RWPE2 (cell line): ENCODE measurements around the gene MAPKAPK3.

Experiments
- ATAC-seq: fragments of 200-7000 bp; cut with Tn5 transposase; 3 replicates; pipeline ENCODE4 v1.9.1; 2021; ENCODE audit warnings: low read depth
- DNase-seq: peaks from one replicate; pipeline ENCODE4 v3.0.0-alpha.2; 2020; ENCODE audit warnings: low spot score
- H3K27ac ChIP-seq: fragments of 450-650 bp; 2 replicates; pipeline ENCODE4 v1.5.1; 2017; ENCODE audit warnings: mild to moderate bottlenecking; ENCODE audit not compliant: poor library complexity, severe bottlenecking
- H3K27me3 ChIP-seq: fragments of 250-450 bp; sonication (Bioruptor Pico); 2 replicates; pipeline ENCODE4 v1.5.1; 2021; ENCODE audit warnings: mild to moderate bottlenecking, moderate library complexity; ENCODE audit not compliant: insufficient read depth, poor library complexity, severe bottlenecking
- H3K36me3 ChIP-seq: fragments of 250-450 bp; sonication (Bioruptor Pico); 2 replicates; pipeline ENCODE4 v1.5.1; 2020; ENCODE audit warnings: low read depth, mild to moderate bottlenecking, moderate library complexity
- H3K4me1 ChIP-seq: fragments of 250-450 bp; sonication (Bioruptor Pico); 2 replicates; pipeline ENCODE4 v1.5.1; 2021; ENCODE audit warnings: mild to moderate bottlenecking, moderate library complexity; ENCODE audit not compliant: insufficient read depth, poor library complexity, severe bottlenecking
- H3K4me3 ChIP-seq: fragments of 250-450 bp; sonication (Bioruptor Pico); 2 replicates; pipeline ENCODE4 v1.5.1; 2021; ENCODE audit warnings: mild to moderate bottlenecking, moderate library complexity; ENCODE audit not compliant: severe bottlenecking
- H3K9me3 ChIP-seq: fragments of 250-450 bp; sonication (Bioruptor Pico); 2 replicates; pipeline ENCODE4 v1.5.1; 2021; ENCODE audit warnings: mild to moderate bottlenecking, moderate library complexity; ENCODE audit not compliant: severe bottlenecking
- TF ChIP-seq, protein P1 (sequence below): fragments of 450-650 bp; IDR thresholded peaks from one replicate; pipeline ENCODE4 v1.5.1; 2017; ENCODE audit warnings: mild to moderate bottlenecking, moderate library complexity; ENCODE audit not compliant: poor library complexity, severe bottlenecking

The MAPKAPK3 gene

DNA sequence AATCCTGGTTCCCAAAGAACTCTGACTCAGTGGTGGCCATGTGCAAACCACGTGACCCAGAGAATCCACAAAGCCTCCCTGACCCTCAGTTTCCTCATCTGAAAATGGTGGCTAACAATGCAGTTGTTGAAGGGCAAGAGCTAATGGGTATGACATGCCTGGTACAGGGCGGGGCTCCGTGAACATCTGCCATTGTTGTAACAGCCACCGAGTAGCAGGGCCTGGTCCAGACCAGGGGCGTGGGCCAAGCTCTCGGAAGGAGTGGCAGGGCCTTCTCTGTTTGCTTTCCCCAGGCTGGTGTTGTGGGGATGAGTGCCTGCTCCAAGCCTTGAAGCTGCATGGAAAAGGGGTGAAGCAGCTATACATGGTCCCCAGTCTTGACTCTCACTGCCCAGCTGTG, 13.4 kb downstream of the MAPKAPK3 start:
- H3K4me1 ChIP-seq, result peaks cover 35% of the 10 kb centered on the region
- TF ChIP-seq, protein P1, sequence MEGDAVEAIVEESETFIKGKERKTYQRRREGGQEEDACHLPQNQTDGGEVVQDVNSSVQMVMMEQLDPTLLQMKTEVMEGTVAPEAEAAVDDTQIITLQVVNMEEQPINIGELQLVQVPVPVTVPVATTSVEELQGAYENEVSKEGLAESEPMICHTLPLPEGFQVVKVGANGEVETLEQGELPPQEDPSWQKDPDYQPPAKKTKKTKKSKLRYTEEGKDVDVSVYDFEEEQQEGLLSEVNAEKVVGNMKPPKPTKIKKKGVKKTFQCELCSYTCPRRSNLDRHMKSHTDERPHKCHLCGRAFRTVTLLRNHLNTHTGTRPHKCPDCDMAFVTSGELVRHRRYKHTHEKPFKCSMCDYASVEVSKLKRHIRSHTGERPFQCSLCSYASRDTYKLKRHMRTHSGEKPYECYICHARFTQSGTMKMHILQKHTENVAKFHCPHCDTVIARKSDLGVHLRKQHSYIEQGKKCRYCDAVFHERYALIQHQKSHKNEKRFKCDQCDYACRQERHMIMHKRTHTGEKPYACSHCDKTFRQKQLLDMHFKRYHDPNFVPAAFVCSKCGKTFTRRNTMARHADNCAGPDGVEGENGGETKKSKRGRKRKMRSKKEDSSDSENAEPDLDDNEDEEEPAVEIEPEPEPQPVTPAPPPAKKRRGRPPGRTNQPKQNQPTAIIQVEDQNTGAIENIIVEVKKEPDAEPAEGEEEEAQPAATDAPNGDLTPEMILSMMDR, result no peak
- H3K27me3 ChIP-seq, result no peaks in the 10 kb centered on the region
- peaks cover 9% of the 10 kb centered on the region; the same call in 1 of the 2 replicates for H3K36me3 ChIP-seq
- H3K9me3 ChIP-seq, result no peaks in the 10 kb centered on the region
- no peak for DNase-seq
- H3K27ac ChIP-seq, result peak overlapping the region; percentile 70
- no peak overlapping the region for H3K4me3 ChIP-seq
- no peak for ATAC-seq

DNA sequence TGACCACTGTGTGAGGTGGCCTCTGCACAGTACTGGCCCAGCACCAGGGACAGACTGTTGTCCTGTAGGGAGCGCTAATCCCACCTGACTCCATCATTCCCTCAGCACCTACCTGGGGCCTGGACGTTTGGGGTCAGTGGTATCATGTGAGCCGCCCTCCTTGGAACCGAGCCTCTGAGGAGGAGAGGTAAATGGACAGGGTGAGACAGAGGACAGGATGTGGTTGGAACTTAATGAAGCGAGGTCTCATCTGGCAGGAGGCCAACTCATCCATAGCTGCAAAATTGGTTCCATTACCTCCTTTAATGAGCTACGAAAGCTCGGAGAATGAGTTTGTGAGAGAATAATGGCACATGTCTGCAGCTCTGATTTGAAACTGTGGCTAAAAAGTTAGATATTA, 13.9 kb downstream of the MAPKAPK3 start:
- ATAC-seq (no peak), DNase-seq (no peak)
- Histone ChIP-seq H3K27ac (peak overlapping the region; percentile 70), H3K4me1 (peaks cover 35% of the 10 kb centered on the region), H3K4me3 (no peak overlapping the region), H3K27me3 (no peaks in the 10 kb centered on the region), H3K9me3 (no peaks in the 10 kb centered on the region), H3K36me3 (peaks cover 9% of the 10 kb centered on the region; the same call in 1 of the 2 replicates)
- TF ChIP-seq, protein P1, result no peak

DNA sequence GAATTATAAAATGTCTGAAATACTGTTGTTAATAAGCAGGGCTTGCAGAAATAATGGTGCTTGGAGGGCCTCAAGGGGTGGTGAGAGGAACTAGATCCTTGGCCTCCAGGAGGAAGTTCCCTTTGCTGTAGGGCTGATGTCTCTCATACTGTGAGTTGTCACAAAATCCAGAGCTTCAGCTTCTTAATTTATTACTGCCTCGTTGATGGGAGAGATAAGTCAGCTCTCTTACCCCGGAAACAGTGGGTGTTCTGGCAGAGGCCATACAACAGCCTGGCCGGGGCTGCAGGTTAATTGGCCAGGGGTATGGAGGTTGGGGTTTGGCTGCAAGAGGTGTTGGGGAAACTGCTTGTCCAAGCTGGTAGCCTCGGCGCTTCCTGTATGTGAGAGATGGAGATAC, 15.5 kb downstream of the MAPKAPK3 start:
- DNase-seq, result no peak
- 0 out of 2 replicates have a peak, but pooled peaks cover 9% of the 10 kb centered on the region for H3K36me3 ChIP-seq
- TF ChIP-seq, protein P1, result no peak

DNA sequence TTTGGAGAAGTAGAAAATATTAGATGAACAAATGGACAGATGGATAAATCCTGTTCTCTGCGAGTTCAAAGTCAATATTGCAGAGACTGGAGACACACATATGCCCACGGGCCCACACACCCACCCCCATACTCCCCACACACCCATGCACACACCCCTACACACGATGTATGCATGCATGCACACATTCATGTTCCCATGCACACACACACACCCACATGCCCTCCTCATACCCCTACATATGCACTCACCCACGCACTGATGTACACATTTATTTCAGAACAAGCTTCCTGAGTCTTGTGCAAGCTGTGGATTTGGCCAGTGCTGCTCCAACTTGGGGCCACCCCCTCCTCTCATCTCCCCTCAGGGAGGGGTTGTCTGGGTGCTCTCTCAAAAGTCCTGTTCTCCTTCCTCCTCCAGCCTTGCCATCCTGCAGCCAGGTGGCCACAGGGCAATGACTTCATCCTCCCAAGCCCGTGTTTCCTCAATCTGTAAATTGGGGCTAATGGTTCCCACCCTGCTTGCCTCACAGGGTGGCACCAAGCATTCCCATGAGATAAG, 16.4 kb downstream of the MAPKAPK3 start:
- 0 out of 2 replicates have a peak, but pooled peaks cover 6% of the 10 kb centered on the region for H3K36me3 ChIP-seq
- H3K4me1 ChIP-seq, result peaks cover 16% of the 10 kb centered on the region
- no peak overlapping the region for H3K4me3 ChIP-seq
- H3K27me3 ChIP-seq, result no peaks in the 10 kb centered on the region
- TF ChIP-seq, protein P1, result no peak
- no peaks in the 10 kb centered on the region for H3K9me3 ChIP-seq
- DNase-seq (no peak), ATAC-seq (no peak)
- peak overlapping the region; percentile 70 for H3K27ac ChIP-seq

More for the DNA sequence above, 15.5 kb downstream of the MAPKAPK3 start:
- Histone ChIP-seq H3K4me3 (no peak overlapping the region), H3K4me1 (peaks cover 25% of the 10 kb centered on the region), H3K27me3 (no peaks in the 10 kb centered on the region), H3K27ac (peak overlapping the region; percentile 70), H3K9me3 (no peaks in the 10 kb centered on the region)
- peak; percentile 24; the same call in 2 of the 3 replicates for ATAC-seq

DNA sequence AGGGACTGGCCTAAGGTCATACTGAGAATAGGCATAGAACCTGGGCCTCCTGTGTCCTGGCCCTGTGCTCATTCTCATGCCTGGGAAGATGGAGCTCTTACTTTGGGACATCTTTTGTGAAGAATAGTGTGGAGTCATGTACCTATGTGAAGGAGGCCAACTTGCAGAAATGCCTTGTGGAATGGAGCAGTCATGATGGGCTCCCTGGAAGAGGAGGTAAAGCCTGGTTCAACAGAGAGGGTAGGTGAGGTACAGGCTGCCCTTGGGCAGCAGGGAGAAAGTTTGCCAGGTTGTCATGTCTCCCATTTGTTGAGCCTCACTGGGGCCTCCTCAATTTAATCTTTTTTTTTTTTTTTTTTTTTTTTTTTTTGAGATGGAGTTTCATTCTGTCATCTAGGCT, 18.1 kb downstream of the MAPKAPK3 start:
- H3K4me3 ChIP-seq, result no peak overlapping the region
- TF ChIP-seq, protein P1, result no peak
- no peak for DNase-seq
- H3K27me3 ChIP-seq, result no peaks in the 10 kb centered on the region
- no peak for ATAC-seq
- no peak overlapping the region for H3K27ac ChIP-seq
- no peaks in the 10 kb centered on the region for H3K9me3 ChIP-seq
- H3K36me3 ChIP-seq, result peaks cover 11% of the 10 kb centered on the region; the same call in 1 of the 2 replicates
- peaks cover 11% of the 10 kb centered on the region for H3K4me1 ChIP-seq
